RWPE2 (cell line): Measurements from ENCODE around the gene HTR7.

Experiments
- ATAC-seq: fragments of 200-7000 bp; cut with Tn5 transposase; 3 replicates; pipeline ENCODE4 v1.9.1; 2021; ENCODE audit warnings: low read depth
- DNase-seq: peaks from one replicate; pipeline ENCODE4 v3.0.0-alpha.2; 2020; ENCODE audit warnings: low spot score
- H3K27ac ChIP-seq: fragments of 450-650 bp; 2 replicates; pipeline ENCODE4 v1.5.1; 2017; ENCODE audit warnings: mild to moderate bottlenecking; ENCODE audit not compliant: poor library complexity, severe bottlenecking
- H3K27me3 ChIP-seq: fragments of 250-450 bp; sonication (Bioruptor Pico); 2 replicates; pipeline ENCODE4 v1.5.1; 2021; ENCODE audit warnings: mild to moderate bottlenecking, moderate library complexity; ENCODE audit not compliant: insufficient read depth, poor library complexity, severe bottlenecking
- H3K36me3 ChIP-seq: fragments of 250-450 bp; sonication (Bioruptor Pico); 2 replicates; pipeline ENCODE4 v1.5.1; 2020; ENCODE audit warnings: low read depth, mild to moderate bottlenecking, moderate library complexity
- H3K4me1 ChIP-seq: fragments of 250-450 bp; sonication (Bioruptor Pico); 2 replicates; pipeline ENCODE4 v1.5.1; 2021; ENCODE audit warnings: mild to moderate bottlenecking, moderate library complexity; ENCODE audit not compliant: insufficient read depth, poor library complexity, severe bottlenecking
- H3K4me3 ChIP-seq: fragments of 250-450 bp; sonication (Bioruptor Pico); 2 replicates; pipeline ENCODE4 v1.5.1; 2021; ENCODE audit warnings: mild to moderate bottlenecking, moderate library complexity; ENCODE audit not compliant: severe bottlenecking
- H3K9me3 ChIP-seq: fragments of 250-450 bp; sonication (Bioruptor Pico); 2 replicates; pipeline ENCODE4 v1.5.1; 2021; ENCODE audit warnings: mild to moderate bottlenecking, moderate library complexity; ENCODE audit not compliant: severe bottlenecking
- CTCF ChIP-seq: fragments of 450-650 bp; IDR thresholded peaks from one replicate; pipeline ENCODE4 v1.5.1; 2017; ENCODE audit warnings: mild to moderate bottlenecking, moderate library complexity; ENCODE audit not compliant: poor library complexity, severe bottlenecking

HTR7 gene

GRCh38 chr10:90890347-90890746 is 32.5 kb upstream of the HTR7 start:
- H3K4me1 ChIP-seq = no peaks in the 10 kb centered on the region
- no peaks in the 10 kb centered on the region for H3K9me3 ChIP-seq
- no peaks in the 10 kb centered on the region for H3K27me3 ChIP-seq
- no peak overlapping the region for H3K4me3 ChIP-seq
- ATAC-seq = no peak
- H3K27ac ChIP-seq = no peak overlapping the region
- DNase-seq = no peak
- peaks cover 93% of the 10 kb centered on the region for H3K36me3 ChIP-seq
- TF ChIP-seq CTCF = no peak

GRCh38 chr10:90889636-90890035 is 31.8 kb upstream of the HTR7 start:
- Histone ChIP-seq H3K36me3 (peaks cover 92% of the 10 kb centered on the region), H3K27ac (no peak overlapping the region)
- DNase-seq = no peak

GRCh38 chr10:90888387-90888786 is 30.5 kb upstream of the HTR7 start:
- peaks cover 89% of the 10 kb centered on the region for H3K36me3 ChIP-seq
- H3K9me3 ChIP-seq = no peaks in the 10 kb centered on the region
- no peaks in the 10 kb centered on the region for H3K4me1 ChIP-seq
- H3K27ac ChIP-seq = no peak overlapping the region
- H3K27me3 ChIP-seq = no peaks in the 10 kb centered on the region
- H3K4me3 ChIP-seq = no peak overlapping the region
- DNase-seq = no peak
- no peak for TF ChIP-seq CTCF
- ATAC-seq = no peak

More at GRCh38 chr10:90889636-90890035, 31.8 kb upstream of the HTR7 start:
- no peaks in the 10 kb centered on the region for H3K9me3 ChIP-seq
- no peaks in the 10 kb centered on the region for H3K27me3 ChIP-seq
- no peak for ATAC-seq
- no peak overlapping the region for H3K4me3 ChIP-seq
- H3K4me1 ChIP-seq = no peaks in the 10 kb centered on the region
- TF ChIP-seq CTCF = no peak

GRCh38 chr10:90887555-90887954 is 29.7 kb upstream of the HTR7 start:
- peaks cover 91% of the 10 kb centered on the region for H3K36me3 ChIP-seq
- no peaks in the 10 kb centered on the region for H3K4me1 ChIP-seq

GRCh38 chr10:90885176-90885575 is 27.3 kb upstream of the HTR7 start:
- Histone ChIP-seq H3K36me3 (peaks cover 90% of the 10 kb centered on the region), H3K27ac (no peak overlapping the region)

More at GRCh38 chr10:90887555-90887954, 29.7 kb upstream of the HTR7 start:
- no peaks in the 10 kb centered on the region for H3K9me3 ChIP-seq
- no peak overlapping the region for H3K27ac ChIP-seq
- DNase-seq (no peak), ATAC-seq (no peak)
- TF ChIP-seq CTCF = no peak
- no peaks in the 10 kb centered on the region for H3K27me3 ChIP-seq
- H3K4me3 ChIP-seq = no peak overlapping the region

More at GRCh38 chr10:90885176-90885575, 27.3 kb upstream of the HTR7 start:
- ATAC-seq (no peak), DNase-seq (no peak)
- H3K4me3 ChIP-seq = no peak overlapping the region
- H3K9me3 ChIP-seq = no peaks in the 10 kb centered on the region
- TF ChIP-seq CTCF = no peak
- no peaks in the 10 kb centered on the region for H3K27me3 ChIP-seq
- H3K4me1 ChIP-seq = no peaks in the 10 kb centered on the region
